ENCODE results near the gene RABAC1. TPM values are rescaled to one million over a fixed set of nuclear protein-coding genes. Genes with fewer than 3 reads are reported as not detected.

The RABAC1 gene
- polyA plus RNA-seq, 3 donors, result 42.3 to 79.3 (median 66.9) TPM

DNA sequence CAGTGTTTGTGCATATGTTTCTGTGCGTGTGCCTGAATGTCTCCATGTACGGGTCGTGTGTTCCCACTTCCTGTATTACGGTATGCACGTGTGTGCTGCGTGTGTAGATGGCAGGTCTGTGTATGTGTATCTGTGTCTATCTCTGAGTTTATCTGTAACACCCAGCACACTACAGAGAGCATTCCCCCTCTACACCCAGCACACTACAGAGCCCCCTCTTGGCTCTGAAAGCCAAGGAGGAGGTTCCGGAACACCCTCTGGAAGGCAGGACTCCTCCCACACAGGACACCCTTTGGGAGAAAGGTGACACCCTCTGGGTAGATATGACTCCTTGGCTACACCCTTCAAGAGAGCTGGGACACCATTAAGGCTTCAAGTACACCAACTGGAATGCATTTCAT is 28.8 kb downstream of the RABAC1 start:
- DNase-seq (ENCODE audit: low read depth in 3 of 3, low spot score in 2 of 3), result no peak

DNA sequence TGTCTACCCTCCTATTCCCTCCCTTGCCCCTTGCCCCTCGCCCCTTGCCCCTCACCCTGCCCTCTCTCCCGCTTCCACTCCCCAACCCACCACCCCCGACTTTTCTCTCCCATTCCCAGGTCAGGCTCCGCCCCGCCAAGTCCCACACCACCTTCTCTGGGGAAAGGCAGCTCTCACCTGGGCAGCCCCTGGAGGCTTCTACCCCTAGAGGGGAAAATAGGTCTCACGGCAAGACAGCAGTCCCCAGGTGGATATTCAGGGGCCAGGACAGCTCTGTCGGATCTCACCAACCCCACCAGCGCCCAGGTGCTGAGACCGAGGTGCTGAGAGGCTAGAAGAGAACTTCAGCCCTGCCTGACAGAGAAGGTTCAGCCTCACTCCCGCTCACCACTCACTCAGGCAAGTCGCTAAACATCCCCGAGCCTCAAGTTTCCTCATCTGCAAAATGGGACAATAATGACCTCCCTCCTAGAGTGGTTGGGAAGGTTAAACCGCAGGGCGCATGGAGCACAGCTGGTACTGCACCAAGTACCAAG is 29.5 kb downstream of the RABAC1 start:
- no peak for DNase-seq (ENCODE audit: low read depth in 3 of 3, low spot score in 2 of 3)

DNA sequence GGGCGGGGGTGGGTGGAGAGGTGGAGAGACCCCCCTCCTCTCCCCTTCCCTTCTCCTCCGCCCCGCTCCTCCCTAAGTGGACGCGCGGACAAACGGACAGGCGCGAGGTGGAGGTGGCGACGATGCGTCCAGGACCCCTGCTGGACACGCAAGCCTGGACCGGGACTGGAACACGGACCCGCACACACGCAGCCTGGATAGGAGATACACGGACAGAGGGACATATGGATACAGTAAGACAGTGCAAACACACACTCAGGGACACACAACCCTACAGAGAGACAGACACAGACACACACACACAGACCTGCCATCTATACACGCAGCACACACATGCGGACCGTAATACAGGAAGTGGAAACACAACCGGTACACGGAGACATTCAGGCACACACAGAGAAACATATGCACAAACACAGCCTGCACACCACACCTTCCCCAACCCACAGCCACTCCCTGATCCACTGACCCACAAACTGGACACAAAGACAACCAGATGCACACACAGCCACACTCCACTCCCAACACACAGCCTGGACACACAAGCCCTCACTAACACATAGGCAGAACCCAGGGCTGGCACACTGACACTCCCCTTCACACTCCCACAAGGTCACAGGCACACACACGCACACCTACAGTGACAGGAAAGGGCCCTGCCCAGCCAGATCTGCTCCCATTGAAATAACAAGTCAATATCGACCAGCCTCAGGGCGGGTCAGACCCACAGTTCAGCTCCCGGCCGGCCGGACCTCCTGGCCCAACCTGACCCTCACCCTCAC is 30.2 kb downstream of the RABAC1 start:
- no peak for DNase-seq (ENCODE audit: low read depth in 3 of 3, low spot score in 2 of 3)

DNA sequence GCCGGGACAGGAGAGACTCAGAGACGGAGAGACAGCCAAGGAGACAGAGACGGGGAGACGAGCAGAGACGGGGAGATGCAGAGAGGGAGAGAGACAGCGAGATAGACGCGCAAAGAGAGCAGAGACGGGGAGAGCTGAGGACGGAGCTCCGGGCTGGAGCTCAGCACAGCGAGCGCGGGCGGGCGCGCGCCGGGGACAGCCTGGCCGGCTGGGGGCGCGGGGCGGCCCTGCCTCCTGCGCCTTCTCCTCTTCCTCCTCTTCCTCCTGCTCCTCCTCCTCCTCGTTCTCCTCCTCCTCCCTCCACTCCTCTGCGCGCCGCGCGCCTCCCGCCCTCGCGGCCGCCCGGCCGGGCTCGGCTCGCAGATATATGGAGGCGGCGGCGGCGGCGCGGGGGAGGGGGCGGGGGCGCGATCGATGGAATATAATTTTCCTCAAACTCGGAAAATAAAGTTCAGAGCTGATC is 30.9 kb downstream of the RABAC1 start, which contains the start of gene ERFL:
ERFL (minus strand) TSS at position 229 of the 463 bp plus-strand sequence. CDS start 15,530 bp downstream, outside the sequence.
- DNase-seq (ENCODE audit: low read depth in 3 of 3, low spot score in 2 of 3), result no peak

DNA sequence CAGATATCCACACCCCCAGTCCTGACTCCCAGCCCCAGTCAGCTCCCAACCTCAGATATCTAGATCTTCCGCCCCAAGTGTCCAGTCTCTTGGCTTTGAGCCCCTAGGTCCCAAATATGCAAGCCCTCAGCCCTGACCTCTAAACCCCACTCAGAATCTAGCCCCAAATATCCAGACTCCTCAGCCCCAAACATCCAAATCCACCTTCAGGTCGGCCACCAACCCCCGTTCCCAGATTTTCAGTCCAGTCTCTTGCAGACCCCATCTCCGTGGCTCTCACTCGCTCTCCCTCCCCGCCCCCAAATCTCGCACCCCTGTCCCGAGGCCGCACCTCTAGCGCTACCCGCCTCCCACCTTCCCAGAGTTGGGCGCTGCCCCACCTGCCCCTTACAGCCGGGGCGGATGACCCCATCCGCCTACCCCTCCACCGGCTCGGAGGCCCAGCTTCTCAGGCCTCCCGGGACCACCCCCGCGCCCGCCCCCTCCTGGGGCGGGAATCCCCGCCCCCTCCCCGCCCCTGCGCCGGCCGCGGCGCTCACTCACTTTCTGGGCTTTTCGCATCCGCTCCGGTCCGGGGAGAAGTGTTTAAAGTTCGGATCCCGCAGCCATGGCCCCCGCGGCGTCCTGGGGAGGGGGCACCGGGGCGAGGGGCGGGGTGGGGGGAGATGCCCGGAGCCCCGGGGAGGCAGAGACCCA is 31.5 kb downstream of the RABAC1 start:
- no peak for DNase-seq (ENCODE audit: low read depth in 3 of 3, low spot score in 2 of 3)

DNA sequence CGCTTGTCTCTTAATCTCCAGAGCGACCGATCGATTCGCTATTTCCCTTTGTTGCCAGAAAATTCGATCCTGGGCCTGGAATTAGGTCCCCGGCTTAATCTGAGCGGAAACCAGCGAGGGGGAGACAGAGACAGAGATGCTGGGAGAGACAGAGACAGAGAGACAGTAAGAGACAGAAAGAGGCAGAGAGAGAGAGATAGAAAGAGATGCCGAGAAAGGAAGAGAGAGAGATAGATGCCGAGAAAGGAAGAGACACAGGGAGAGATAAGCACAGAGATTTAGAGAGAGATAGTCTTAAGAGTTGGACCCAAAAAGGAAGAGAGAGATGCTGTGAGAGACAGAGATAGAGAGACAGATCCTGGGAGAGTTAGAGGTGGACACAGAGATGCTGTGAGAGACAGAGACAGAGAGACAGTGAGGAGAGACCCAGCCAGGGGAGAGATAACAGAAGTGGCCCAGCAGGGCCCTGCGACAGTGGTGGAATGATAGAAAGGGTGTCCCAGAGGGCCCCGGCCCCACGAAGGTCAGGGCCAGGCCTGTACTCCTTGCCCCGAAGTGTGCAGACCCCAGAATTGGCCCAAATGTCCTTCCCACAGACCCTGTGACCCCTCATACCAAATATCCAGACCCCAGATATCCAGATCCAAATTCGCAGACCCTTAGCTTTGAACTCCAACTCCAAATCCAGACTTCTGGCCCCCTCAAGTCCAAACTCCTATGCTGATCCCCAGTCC is 32.2 kb downstream of the RABAC1 start:
- DNase-seq (ENCODE audit: low read depth in 3 of 3, low spot score in 2 of 3), result no peak

DNA sequence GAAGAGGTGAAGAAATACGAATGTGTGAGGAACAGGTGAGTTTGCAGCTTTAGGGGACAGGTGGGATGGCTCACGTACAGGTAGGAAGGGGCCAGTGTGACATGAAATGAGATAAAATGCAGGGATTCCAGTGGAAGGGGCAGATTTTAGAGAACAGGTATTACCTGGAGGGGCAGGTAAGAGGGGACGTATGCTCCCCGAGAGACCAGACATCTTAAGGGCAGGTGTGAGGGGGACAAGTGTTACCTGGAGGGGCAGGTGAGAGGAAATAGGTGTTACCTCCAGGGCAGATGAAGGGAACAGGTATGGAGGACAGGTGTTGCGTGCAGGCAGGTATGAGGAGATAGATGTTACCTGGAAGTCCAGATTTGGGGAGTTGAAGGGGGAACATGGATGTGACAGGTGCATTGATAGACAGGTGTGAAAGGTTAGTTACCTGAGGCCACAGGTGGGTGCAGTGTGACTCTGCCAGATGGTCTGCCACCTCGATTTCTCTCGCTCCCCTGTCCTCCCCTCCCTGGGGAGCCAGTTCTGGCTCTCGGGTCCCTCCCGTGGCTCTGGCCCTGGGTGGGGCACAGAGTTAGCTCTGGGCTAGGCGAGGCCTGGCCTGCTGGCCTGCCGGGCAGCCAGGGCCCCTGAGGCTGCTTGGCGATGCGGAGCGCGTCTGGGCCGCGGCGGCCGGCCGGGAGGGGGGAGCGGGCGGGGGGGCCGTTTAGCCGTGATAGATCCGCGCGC is 32.9 kb downstream of the RABAC1 start:
- DNase-seq (ENCODE audit: low read depth in 3 of 3, low spot score in 2 of 3), result no peak

DNA sequence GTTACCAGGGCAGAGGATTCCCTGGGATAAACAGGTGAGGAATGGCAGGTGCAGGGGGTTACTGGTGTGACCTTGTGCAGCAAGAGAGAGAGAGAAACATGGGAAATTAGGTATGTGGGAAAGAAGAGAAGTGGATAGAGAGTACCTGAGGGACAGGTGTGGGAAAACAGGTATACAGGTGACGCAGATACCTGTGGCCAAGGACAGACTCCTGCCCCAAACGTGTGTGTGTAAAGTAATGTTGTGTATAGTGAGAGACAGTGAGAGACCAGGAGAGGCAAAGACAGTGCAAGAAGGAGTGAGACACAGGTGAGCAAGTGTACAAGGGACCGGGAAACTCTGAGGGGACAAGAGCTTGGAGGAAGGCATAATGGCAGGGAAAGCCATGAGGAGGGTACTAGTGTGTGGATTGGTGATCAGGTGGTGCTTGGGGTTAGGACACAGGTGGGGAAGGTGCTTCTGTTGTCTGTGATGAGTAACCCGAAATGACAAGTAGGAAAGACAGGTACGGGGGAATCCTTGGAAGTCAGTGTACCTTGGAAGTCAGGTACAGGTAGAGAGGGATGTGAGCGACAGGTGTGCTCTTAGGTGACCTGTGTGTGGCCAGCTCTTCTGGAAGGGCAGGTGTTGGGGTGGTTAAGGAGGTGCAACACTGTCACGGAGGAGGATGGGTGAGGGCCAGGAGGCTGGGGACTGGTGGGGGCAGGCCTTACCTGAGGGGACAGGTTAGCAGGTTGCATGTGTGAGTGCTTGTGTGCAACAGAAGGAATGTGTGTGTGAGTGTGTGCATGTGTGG is 33.7 kb downstream of the RABAC1 start:
- no peak for DNase-seq (ENCODE audit: low read depth in 3 of 3, low spot score in 2 of 3)

DNA sequence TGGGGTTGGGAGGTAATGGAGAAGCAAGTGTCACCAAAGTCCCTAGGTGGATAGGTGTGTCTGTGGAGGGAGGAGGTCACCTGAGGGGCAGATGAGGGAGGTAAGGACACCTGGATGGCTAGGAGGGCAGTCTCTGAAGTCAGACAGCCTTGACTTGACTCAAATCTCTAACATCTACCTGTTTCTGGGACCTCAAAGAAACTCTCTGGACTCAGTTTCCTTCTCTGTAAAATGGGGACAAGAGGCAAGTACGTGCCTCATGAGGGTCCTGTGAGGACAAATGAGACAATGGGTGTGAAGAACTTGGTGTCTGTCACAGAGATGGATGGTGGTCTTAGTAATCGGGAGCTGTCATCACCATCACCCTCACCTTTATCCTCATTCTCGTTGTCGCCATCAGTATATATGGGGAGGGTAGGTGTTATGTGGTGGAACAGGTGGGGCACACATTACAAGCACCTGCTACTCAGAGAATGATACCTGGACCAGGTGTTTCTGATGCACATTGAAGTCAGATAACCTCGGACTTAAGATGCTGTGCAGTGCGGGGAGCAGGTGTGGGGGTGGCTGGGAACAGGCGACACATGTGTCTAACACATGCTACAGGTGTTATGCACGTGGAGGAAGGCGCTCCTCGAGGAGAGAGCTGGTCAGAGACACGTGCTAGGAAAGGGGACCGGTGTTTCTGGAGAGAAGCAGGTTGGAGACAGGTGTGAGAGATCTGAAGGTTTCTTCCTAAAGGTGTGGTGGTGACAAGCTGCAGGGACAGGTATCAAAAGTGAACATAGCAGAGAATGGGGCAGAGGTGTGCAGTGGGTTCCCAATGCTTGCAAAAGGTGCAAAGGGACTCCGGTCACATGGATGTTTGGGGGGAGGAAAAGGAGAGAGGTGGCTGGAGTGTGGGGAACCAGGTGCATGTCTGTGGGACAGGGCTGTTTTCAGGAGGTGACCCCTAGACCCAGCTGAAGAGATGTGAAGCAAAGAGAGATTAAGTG is 34.7 kb downstream of the RABAC1 start:
- no peak for DNase-seq (ENCODE audit: low read depth in 3 of 3, low spot score in 2 of 3)

DNA sequence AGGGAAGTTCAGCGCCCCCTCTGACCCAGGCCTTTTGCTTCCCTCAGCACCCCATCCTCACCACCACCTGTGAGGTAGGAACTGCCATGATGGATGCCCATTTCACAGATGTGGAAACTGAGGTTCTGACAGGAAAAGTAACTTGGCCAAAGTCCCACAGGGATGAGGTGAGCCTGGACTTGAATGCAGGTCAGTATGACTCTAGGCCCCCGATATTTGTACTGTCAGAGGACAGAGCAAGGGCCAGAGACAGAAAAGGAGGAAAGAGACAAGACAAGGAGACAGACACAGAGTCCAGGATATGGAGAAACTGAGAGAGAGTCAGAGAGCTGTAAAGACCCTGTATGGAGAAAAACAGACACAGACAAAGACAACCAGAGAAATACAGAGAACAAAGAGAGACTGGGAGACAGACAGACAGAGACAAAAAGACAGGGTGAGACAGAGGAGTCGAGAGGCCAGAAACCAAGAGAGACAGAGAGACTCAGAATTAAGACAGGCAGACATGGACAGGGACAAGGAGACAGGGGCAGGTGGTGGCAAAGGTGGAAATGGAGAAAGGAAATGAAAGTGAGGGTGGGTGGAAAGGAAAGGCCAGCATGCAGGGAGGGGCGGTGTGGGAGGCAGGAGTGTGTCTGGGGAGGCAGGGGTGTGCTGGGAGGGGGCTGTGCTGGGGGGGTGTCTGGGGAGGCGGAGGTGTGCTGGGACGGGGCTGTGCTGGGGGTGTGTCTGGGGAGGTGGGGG is 35.9 kb downstream of the RABAC1 start:
- DNase-seq (ENCODE audit: low read depth in 3 of 3, low spot score in 2 of 3), result no peak

DNA sequence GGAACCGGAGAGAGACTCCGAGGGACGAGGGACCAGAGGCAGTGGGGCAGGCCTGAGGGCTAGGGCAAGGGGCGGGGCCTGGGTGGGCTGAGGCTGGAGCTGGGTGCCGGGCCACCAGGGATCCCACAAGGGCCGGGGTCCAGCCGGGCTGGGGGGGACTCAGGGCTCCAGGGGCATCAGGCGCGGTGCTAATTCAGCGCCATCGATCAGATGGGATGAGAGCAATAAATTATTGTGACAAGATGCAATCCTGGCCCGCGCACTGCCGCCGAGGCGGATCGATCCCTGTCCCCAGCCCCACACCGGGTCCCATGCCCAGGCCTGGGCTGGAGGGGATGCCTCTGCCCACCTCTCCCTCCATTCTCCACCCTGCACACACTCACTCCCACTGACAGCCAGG is 36.5 kb downstream of the RABAC1 start:
- DNase-seq (ENCODE audit: low read depth in 3 of 3, low spot score in 2 of 3), result no peak

DNA sequence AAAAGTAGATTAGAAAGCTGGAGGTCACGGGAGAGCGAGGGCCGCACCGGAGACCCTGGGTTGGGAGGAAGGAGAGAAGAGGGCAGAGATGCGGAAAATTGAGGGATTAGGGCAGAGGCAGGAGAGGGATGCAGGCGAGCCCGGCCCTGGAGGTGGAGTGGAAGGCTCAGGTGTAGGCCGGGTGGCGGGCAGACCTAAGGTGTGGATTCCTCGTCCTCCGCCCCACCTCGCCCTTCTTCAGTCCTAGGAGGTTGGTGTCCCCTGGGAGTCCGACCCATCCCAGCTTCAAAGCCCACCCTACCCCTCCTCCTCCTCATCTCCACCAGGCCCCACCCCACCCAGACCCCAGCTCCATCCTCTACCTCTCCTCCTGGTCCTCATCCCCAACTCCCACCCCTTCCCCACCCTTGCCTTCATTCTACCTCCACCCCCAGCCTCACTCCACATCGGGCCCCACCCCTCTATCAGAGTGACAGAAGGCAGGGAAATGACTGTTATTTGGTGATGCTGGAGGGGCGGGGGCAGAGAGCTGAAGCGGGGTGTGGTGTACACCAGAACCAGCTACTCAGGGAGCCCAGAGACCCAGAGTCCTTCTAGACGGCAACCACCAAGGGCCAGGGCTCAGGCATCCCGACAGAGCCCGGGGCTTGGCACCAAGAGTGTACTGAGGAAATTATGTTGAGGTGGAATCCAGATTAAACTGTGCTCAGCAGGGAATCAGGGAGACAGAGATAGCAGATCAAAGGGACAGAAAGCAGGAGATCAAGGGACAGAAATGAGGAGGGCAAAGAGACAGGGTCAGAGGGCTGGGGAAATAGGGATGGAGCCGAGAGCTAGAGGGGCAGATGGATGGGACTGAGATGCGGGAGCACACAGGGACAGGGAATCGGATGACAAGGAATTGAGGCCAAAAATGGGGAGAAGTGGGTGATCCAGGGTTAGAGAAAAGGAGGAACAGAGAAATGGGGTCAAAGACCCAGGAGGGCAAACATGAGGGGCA is 37.2 kb downstream of the RABAC1 start:
- DNase-seq (ENCODE audit: low read depth in 3 of 3, low spot score in 2 of 3), result no peak

DNA sequence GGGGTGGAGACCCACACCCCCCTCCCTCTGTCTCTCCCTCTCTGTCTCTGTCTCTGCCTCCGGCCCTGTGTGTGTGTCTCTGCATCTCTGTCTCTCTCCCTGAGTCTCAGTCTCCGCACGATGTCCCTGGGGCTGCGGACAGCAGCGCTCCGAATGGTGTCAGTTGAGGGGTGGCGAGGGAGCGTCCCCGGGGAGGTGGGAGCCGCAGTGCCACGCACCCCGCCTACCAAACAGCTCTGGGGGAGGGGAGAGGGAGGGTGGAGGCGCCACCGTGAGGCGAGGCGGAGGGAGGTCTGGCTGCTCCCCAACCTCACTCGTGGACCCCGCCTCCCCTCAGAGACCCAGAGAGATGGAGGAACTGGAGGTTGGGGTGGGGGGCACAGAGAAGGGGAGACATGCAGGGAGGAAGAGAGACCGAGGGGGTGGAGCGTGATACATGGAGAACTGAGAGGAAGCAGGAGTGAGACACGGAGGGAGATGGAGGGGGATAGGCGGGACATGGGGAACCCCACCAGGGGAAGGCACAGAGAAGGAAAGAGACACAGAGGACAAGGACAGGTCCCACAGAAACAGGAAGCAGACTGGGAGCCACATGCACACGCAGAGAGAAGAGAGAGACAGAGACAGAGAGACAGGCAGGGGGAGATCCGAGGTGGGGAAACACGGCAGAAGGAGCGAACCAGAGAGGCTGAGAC is 38.1 kb downstream of the RABAC1 start:
- DNase-seq (ENCODE audit: low read depth in 3 of 3, low spot score in 2 of 3), result no peak

DNA sequence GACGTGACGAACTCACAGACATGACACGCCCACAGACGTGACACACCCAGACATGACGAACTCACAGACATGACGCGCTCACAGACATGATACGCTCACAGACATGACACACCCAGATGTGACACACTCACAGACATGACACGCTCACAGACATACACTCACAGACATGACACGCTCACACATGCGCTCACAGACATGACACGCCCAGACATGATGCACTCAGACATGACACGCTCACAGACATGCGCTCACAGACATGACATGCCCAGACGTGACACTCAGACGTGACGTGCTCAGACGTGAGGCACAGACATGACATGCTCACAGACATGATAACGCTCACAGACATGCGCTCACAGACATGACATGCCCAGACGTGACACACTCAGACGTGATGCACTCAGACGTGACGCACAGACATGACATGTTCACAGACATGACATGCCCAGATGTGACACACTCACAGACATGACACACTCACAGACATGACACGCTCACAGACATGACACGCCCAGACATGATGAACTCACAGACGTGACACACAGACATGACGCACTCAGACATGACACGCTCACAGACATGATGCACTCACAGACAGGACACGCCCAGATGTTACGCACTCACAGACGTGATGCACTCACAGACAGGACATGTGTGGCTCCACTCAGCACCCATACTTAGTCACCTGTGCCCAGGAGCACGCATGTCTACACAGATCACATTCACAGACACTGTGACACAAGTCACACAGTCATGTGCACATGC is 39.0 kb downstream of the RABAC1 start:
- DNase-seq (ENCODE audit: low read depth in 3 of 3, low spot score in 2 of 3), result no peak

DNA sequence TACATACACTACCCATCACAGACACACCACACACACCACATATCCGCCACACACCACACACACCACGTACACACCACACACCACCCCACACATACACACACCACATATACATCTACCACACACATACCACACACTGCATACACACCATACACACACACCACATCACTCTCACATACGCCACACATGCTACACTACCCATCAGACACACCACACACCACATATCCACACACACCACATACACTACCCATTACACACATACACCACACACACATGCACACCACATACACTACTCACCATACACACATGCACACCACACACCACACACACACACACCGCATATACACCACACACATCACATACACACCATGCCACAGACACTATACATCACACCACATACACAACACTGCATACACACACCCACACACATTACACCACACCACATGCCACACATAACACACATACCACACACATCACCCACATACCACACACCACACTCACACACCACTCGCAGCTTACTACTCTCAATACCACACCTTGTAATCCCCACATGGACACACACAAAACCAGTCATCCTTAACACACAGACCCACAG is 40.4 kb downstream of the RABAC1 start:
- no peak for DNase-seq (ENCODE audit: low read depth in 3 of 3, low spot score in 2 of 3)

Measured in right renal cortex interstitium (tissue), 3 donors.